ENCODE results near the gene NDUFAF3.

Gene NDUFAF3

GRCh38 chr3:49019941-49020329 is 2.0 kb upstream of the NDUFAF3 start:
- DNase-seq: no peak

DNA sequence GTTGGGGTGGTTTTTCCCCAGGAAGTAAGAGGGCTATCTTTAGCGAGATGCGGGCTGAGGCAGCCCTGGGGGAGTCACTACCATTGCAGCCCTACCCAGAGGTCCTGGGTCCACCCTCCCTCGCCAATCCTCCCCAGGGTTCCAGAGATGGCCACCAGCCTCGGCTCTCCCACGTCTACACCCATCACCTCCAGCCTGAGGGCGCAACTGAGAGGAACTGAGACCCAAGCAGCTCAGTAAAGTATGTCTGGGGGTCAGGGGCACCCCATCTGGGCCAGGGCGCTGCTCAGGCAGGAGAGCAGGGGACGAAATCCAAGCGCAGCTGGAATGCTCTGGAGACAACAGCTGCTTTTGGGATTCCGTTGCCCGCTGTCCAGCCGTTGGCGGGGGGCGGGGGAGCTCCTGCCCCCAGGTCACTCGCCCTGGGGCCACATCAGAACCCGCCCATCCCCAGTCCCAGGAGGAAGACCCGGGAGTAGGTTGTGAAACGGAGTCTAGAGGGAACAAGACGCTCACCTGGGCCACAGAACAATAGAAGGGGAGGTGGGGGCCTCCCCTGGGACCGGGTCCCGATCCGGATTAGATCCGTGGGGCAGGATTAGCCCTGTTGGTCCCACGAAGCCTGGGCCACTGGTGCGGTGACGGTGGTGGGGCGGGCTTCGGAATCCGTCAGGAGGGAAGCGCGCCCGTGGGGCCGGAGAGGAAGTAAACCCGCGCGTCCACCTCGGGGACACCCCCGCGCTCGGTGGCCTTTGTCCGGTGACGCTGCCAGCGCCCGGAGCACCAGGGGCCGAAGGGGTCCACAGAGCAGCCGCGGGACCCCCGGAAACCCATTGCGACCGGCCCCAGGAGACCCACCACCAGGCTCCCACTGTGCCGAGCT is 1.4 kb upstream of the NDUFAF3 start:
- peak; percentile 34 for DNase-seq

GRCh38 chr3:49021213-49021812 is 608 bp upstream of the NDUFAF3 start:
- peak; percentile 100 for DNase-seq

DNA sequence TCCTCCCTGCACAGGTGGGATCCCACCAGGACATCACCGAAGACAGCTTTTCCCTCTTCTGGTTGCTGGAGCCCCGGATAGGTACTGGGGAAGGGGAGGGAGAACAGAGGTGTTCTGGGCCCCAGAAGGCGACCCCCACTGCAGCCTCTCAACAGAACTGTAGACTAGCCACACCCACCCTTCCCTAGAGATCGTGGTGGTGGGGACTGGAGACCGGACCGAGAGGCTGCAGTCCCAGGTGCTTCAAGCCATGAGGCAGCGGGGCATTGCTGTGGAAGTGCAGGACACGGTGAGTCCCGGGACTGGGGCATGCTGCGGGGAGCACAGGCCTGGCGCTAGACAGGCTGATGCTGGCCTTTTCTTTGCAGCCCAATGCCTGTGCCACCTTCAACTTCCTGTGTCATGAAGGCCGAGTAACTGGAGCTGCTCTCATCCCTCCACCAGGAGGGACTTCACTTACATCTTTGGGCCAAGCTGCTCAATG is 809 bp downstream of the NDUFAF3 start:
- no peak for DNase-seq

DNA sequence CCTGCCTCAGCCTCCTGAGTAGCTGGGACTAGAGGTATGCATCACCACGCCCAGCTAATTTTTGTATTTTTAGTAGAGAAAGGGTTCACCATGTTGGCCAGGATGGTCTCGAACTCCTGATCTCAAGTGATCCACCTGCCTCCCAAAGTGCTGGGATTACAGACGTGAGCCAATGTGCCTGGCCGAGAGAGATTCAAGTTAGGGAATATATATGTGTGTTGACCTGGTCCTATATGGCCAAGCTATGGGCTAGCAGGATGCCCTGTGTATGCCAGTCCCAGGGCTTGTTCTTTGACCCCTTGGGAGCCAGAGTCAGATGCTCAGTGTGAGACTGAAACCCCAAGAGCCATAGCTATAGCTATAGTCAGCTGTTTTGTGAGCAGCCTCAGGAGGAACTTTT is 1.9 kb downstream of the NDUFAF3 start:
- DNase-seq: no peak

DNA sequence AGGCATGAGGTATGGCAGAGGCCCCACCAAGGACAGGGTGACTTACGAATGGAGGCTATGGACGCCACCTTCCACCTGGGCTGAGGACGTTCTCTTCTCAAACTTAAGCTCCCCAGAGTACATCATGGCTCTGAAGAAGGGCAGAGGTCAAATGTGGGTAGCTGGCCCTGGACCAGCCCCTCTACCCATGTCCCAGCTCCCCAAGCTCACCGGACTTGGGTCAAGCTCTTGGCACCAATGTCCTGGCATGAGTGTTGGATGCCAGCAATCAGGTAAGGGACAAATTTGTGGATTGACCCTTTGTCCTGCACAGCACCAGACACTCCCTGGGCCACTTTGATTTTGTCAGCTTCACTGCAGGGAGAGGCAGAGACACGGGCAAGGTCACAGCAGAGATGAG is 2.5 kb downstream of the NDUFAF3 start:
- DNase-seq: no peak

- DNase-seq: no peak
These were observed 3.3 kb downstream of the NDUFAF3 start for GRCh38 chr3:49025005-49025792.

DNA sequence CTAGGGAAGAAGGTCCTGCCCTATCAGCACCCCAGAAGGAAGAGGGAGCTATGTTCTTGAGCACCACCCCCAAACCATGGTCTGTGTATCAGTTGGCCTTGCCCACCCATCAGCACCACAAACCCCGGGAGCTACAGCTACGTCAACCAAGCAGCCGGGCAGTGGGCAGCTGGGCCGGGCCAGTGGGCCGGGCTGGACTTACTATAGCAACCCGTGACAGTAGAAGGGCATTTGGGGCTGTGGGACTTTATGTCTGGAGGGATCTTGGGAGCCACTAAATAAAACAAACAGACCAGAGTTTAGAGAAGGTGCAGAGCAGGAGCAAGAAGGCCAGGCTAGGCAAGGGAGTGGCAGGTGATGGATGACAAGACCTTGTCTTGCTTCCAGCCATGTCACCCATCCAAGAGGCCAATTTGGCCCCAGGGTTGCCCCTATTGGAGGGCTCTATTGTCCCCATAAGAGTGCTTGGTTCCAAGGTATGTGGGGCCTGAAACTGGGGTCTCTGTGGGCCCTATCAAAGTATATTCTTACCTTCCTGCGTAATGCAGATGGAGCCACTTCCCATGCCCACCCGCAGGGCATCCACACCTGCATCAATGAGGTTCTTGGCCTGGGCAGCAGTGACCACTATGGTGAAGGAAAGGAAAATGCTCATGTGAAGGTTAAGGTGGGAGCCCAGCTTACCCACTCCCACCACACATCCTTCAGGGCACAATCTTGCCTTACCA is 4.0 kb downstream of the NDUFAF3 start:
- no peak for DNase-seq

- no peak for DNase-seq
These were observed 4.6 kb downstream of the NDUFAF3 start for GRCh38 chr3:49026536-49026935.

- DNase-seq: no peak
These were observed 5.7 kb downstream of the NDUFAF3 start for GRCh38 chr3:49027634-49028033.

DNA sequence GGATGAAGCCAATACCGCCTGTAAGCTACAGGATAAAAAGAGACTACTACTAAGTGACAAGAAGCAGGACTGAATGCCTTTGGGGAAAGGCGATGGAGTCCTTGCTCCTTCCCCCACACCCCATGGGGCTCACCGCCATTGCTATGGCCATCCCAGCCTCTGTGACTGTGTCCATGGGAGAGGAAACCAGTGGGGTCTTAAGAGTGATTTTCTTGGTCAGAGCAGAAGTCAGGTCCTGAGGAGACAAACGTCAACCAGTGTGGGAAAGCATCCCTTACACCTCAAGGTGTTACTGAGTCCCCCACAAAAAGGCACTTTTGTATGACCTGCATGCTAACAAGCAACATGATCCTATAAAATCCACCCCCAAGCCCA is 6.4 kb downstream of the NDUFAF3 start:
- DNase-seq: no peak

DNA sequence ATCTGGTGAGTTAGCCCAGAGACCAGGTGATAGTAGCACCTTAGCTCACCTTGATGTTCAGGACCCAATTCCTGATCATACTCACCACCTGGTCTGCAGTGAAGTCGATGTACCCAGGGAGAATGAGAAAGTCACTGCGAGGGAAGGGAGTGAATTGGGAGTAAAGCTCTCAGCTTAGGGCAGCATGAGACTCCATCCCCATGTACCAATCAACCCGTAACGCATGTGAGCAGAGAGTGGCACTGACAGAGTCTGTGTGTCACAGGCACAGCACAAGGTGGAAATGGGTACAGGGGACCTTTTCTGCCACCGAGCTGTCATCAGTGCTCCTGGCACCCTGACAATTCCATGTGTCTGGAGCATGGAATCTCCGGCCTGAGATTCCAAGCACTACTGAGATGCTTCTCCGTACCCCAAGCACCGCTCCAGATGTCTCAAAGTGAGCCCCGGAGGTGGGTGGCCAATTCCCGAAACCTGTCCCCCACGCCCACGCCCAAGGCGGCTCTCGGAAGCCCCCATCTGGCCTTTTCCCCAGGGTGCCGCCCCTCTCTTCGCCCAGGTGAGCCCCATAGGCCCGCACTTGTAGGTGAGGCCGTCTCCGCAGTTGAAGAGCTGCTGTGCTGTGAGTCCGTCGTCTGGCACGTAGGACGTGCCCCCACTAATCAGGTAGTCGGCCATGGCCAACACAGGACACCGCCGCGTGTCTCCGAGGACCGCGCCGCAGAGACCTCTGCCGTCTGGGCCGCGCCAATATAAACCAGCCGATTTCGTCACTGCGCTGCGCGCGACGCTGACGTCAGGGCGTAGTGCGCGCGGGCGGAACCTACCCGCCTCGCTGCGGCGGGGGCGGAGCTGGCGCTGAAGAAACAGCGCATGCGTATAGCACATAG is 7.0 kb downstream of the NDUFAF3 start, which contains the start of gene IMPDH2:
Gene IMPDH2, minus strand, starts transcription at position 726 of the 890 bp plus-strand sequence. Its CDS starts 48 bp downstream, at position 678.
- DNase-seq: peak; percentile 95

DNA sequence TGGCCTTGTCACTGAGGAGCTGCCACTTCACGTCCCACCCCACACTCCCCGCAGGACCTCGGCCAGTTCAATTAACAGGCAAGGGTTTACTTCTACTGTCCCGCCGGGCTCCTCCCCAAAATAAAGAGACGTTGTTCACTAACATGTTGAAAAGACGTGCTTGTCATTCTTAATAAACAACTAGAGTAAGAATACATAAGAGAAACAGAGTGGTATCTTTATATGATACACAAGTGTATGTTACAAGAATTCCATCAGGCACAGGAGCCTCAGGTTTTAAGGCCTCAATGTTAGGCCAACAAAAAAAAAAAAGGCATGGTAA is 7.6 kb downstream of the NDUFAF3 start:
- DNase-seq: no peak

GRCh38 chr3:49030321-49030720 is 8.4 kb downstream of the NDUFAF3 start:
- no peak for DNase-seq

GRCh38 chr3:49032646-49033304 is 10.9 kb downstream of the NDUFAF3 start:
- no peak for DNase-seq

- no peak for DNase-seq
These were observed 12.7 kb downstream of the NDUFAF3 start for GRCh38 chr3:49034650-49035049.

DNA sequence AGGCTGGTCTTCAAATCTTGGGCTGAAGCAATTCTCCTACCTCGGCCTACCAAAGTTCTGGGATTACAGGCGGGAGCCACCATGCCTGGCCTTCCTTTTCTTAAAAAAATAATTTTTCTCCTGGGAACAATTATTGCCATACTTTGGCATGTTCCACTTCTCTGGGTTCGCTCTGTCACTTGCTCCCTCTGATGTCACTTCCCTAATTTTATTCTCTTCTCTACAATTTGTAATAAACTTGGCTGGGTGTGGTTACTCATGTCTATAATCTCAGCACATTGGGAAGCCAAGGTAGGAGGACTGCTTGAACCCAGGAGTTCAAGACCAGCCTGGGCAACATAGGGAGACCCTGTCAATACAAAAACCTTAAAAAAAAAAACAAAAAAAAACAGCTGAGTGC is 13.4 kb downstream of the NDUFAF3 start:
- DNase-seq: no peak

GRCh38 chr3:49053543-49053942 is 31.6 kb downstream of the NDUFAF3 start:
- DNase-seq: no peak

GRCh38 chr3:49054344-49054862 is 32.5 kb downstream of the NDUFAF3 start:
- DNase-seq: no peak

DNA sequence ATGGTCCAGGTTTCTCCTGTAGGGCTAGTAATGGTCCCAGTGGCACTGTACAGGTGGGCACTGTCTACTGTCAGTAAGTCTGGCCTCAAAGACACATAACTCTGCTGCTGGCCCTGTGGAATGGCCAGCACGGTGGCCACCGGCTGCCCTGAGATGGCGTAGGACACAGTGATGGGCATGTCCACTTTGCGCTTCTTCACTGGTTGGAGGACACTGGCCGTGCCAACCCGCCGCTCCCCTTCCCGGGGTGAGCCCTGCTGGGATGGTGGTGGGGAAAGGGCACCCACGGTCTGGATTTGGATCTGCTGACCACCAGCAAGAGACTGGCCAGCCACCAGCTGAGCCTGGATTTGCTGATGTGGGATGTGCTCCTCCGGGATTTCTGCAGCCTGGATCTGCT is 35.3 kb downstream of the NDUFAF3 start:
- no peak for DNase-seq

DNA sequence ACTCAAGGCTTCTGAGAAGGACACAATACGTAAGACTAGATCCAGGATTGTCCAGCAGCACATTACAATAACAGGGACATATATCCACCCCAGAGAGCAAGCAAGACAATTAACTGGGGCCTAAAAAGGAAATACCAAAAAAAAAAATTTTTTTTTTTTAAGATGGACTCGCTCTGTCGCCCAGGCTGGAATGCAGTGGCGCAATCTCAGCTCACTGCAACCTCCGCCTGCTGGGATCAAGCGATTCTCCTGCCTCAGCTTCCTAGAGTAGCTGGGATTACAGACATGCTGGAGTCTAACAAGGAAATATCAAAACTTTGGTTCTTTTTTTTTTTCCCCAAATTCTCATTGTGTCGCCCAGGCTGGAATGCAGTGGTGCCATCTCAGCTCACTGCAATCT is 36.1 kb downstream of the NDUFAF3 start:
- DNase-seq: no peak
